Measurements from ENCODE around the gene PSMD2. TPM values are rescaled to one million over a fixed set of nuclear protein-coding genes. Genes with fewer than 3 reads are reported as not detected.

The PSMD2 gene
- 298 to 372 TPM (median 303 TPM) in 5 replicates for total RNA-seq (2022; extraction: Qiagen RNA extraction)

GRCh38 chr3:184298759-184299487 lies at the start of gene PSMD2:
Gene PSMD2 (plus strand): TSS chr3:184299241. CDS start chr3:184299267, 26 bp downstream.

GRCh38 chr3:184249412-184250166 lies 49.5 kb upstream of the PSMD2 start, which contains the start of gene EEF1AKMT4:
Gene EEF1AKMT4 (plus strand): TSS chr3:184249672. CDS start chr3:184249695, 23 bp downstream.

GRCh38 chr3:184261270-184261853 lies 37.7 kb upstream of the PSMD2 start, which contains the start of gene CAMK2N2:
Gene CAMK2N2 (minus strand): TSS chr3:184261553. CDS start chr3:184261285, 268 bp downstream.

GRCh38 chr3:184275961-184276910 lies 22.8 kb upstream of the PSMD2 start, which contains the start of gene ECE2:
Gene ECE2 (plus strand): TSS chr3:184276022. CDS start chr3:184276154, 132 bp downstream.

DNA sequence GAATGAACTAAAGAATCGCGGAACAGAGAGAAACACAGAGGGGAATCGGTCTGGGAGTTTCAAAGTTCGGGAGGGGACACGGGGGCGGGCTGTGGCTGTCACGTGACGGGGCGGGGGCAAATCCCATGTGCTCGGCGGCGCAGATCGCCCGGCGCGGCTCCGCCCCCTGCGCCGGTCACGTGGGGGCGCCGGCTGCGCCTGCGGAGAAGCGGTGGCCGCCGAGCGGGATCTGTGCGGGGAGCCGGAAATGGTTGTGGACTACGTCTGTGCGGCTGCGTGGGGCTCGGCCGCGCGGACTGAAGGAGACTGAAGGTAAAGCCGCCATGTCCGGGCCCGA lies 15.3 kb downstream of the PSMD2 start, which contains the start of gene EIF4G1:
Gene EIF4G1 (plus strand): TSS at position 244 of the 337 bp plus-strand sequence. CDS start 1,191 bp downstream, outside the sequence.

DNA sequence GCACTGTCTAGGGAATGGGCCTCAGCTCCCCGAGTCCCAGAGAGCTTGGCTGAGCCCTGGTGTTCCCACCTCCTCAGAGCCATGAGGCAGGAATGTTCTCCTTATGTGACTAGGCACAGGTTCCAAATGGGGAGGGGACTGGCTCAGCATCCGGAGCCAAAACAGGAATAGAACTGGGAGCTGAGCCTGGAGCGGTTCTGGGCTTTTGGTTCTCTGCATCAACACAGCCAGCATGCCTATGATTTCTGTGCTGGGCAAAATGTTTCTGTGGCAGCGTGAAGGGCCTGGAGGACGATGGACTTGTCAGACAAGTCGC lies 38.3 kb downstream of the PSMD2 start, which contains the start of gene FAM131A:
Gene FAM131A (plus strand): TSS at position 202 of the 316 bp plus-strand sequence. CDS start 31 bp downstream, at position 233.

Other genes with a start within 250 kb of the PSMD2 start
- gene HTR3C, start 246.2 kb upstream of the PSMD2 start, total RNA-seq (2022; extraction: Qiagen RNA extraction), result not detected in 5 replicates
- not detected in 5 replicates for gene HTR3E, start 202.2 kb upstream of the PSMD2 start, total RNA-seq (2022; extraction: Qiagen RNA extraction)
- gene EIF2B5, start 163.9 kb upstream of the PSMD2 start, total RNA-seq (2022; extraction: Qiagen RNA extraction), result 25.3 to 30.3 TPM (median 28.3 TPM) in 5 replicates
- 17.9 to 27.2 TPM (median 23.7 TPM) in 5 replicates for gene DVL3, start 143.9 kb upstream of the PSMD2 start, total RNA-seq (2022; extraction: Qiagen RNA extraction)
- gene AP2M1, start 124.4 kb upstream of the PSMD2 start, total RNA-seq (2022; extraction: Qiagen RNA extraction), result 296 to 311 TPM (median 303 TPM) in 5 replicates
- gene ABCF3, start 113.0 kb upstream of the PSMD2 start, total RNA-seq (2022; extraction: Qiagen RNA extraction), result 28.9 to 38.9 TPM (median 34.0 TPM) in 5 replicates
- 0.21 to 0.60 TPM (median 0.34 TPM) in 5 replicates for gene VWA5B2, start 69.7 kb upstream of the PSMD2 start, total RNA-seq (2022; extraction: Qiagen RNA extraction)
- 62.0 to 84.4 TPM (median 69.1 TPM) in 5 replicates for gene ALG3, start 50.3 kb upstream of the PSMD2 start, total RNA-seq (2022; extraction: Qiagen RNA extraction)
- 9.6 to 13.2 TPM (median 11.4 TPM) in 5 replicates for gene EEF1AKMT4, start 49.6 kb upstream of the PSMD2 start, total RNA-seq (2022; extraction: Qiagen RNA extraction)
- 0.86 to 1.9 TPM (median 1.6 TPM) in 5 replicates for gene CAMK2N2, start 37.7 kb upstream of the PSMD2 start, total RNA-seq (2022; extraction: Qiagen RNA extraction)
- not detected in 5 replicates for gene ECE2, start 23.2 kb upstream of the PSMD2 start, total RNA-seq (2022; extraction: Qiagen RNA extraction)
- 249 to 270 TPM (median 261 TPM) in 5 replicates for gene EIF4G1, start 15.4 kb downstream of the PSMD2 start, total RNA-seq (2022; extraction: Qiagen RNA extraction)
- 8.8 to 13.9 TPM (median 12.4 TPM) in 5 replicates for gene FAM131A, start 38.4 kb downstream of the PSMD2 start, total RNA-seq (2022; extraction: Qiagen RNA extraction)
- gene CLCN2, start 62.4 kb downstream of the PSMD2 start, total RNA-seq (2022; extraction: Qiagen RNA extraction), result 4.9 to 6.9 TPM (median 6.5 TPM) in 5 replicates
- 69.4 to 81.7 TPM (median 74.8 TPM) in 5 replicates for gene POLR2H, start 62.5 kb downstream of the PSMD2 start, total RNA-seq (2022; extraction: Qiagen RNA extraction)
- gene THPO, start 79.0 kb downstream of the PSMD2 start, total RNA-seq (2022; extraction: Qiagen RNA extraction), result 0.08 to 0.16 TPM (median 0.15 TPM) in 3 of 5 replicates, not detected in the others
- gene CHRD, start 80.8 kb downstream of the PSMD2 start, total RNA-seq (2022; extraction: Qiagen RNA extraction), result 0.13 to 0.46 TPM (median 0.15 TPM) in 4 of 5 replicates, not detected in the other

Measured in A549 treated with Mapracorat at 1 μM for 4 hours (cell line).